Hindlimb muscle (tissue), 1 donor: ENCODE measurements around the gene C19orf85. TPM values are rescaled to one million over a fixed set of nuclear protein-coding genes. Genes with fewer than 3 reads are reported as not detected.
"Not testable (repeated sequence)": the region's sequence is repeated elsewhere in the genome, so short reads cannot be mapped to it uniquely, and the experiment has no call there.

ENCODE experiments used
- DNase-seq: peaks from one replicate; pipeline ENCODE4 v3.0.0-alpha.2; 2013
- polyA plus RNA-seq: library from polyadenylated mRNA; unstranded; fragments of 120-200 nt; gene quantifications from one replicate; pipeline ENCODE4 v1.2.1, GENCODE V29; 2013; ENCODE audit not compliant: insufficient read length

C19orf85 gene
- polyA plus RNA-seq, 1 donor: not detected

- no peak for DNase-seq
Observed at GRCh38 chr19:55440411-55441105, 24.0 kb downstream of the C19orf85 start.

DNA sequence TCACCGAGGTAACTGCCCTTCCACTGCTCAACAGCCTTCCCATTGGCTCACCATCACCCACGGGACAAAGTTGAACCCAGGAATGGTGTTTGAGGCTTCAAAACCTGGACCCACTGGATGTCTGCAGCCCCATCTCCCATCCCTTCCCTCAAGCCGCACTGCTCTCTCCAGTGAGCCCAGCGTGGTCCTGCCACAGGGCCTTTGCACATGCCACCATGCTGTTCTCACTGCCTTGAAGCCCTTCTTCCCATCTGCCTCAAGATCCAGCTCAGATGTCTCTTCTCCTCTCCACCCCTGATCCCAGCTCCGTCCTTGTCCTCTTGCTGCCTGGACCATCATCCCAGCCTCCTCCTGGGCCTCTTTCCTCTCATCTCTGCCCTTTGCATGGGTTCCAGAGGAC lies 25.5 kb downstream of the C19orf85 start:
- no peak for DNase-seq

DNA sequence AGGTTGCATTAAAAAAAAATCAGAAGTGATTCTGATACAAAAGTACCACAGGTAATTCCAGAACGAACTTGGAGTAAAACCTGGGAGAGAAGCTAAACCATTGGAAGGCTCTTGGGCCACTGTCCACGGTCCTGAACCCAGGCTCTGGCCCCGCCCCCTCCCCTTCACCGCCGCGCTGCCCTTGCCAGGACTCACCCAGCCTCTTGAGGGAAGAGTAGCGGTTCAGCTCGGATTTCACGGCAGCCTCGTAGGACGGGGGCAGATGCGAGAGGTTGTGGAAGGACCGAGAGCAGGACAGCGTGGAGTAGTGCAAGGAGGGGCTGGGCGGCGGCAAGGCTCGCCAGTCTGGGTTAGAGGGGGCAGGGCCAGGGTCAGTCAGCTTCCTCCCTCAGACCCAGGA lies 27.1 kb downstream of the C19orf85 start:
- peak; percentile 75 for DNase-seq

DNA sequence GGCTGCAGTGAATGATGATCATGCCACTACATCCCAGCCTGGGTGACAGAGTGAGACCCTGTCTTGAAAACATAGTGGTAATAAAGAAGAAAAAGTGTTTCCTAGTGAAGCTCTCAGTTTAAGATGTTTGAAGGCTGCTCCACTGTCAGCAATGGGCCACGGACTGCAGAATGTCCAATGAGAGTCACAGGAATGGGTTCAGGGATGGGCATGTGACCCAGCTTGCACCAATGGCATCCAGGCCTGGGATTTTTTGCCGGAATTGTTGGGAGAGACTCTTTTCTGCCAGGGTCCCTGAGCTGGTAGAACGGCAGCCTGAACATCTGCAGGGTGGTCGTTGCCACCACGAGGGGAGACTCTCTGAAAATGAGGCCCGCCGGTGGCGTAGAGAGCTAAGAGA lies 27.7 kb downstream of the C19orf85 start:
- DNase-seq: no peak

GRCh38 chr19:55435020-55435419 lies 29.5 kb downstream of the C19orf85 start:
- DNase-seq: no peak

DNA sequence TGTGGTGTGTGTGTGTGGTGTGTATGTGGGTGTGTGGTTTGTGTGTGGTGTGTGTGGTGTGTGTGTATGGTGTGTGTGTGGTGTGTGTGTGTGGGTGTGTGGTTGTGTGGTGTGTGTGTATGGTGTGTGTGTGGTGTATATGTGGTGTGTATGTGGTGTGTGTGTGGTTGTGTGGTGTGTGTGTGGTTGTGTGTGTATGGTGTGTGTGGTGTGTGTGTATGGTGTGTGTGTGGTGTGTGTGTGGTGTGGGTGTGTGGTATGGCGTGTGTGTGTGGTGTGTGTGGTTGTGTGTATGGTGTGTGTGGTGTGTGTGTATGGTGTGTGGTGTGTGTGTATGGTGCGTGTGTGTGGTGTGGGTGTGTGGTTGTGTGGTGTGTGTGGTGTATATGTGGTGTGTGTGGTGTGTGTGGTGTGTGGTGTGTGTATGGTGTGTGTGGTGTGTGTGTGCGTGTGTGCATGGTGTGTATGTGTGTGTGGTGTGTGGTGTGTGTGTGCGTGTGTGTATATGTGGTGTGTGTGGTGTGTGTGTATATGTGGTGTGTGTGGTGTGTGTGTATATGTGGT lies 30.1 kb downstream of the C19orf85 start:
- no peak for DNase-seq

DNA sequence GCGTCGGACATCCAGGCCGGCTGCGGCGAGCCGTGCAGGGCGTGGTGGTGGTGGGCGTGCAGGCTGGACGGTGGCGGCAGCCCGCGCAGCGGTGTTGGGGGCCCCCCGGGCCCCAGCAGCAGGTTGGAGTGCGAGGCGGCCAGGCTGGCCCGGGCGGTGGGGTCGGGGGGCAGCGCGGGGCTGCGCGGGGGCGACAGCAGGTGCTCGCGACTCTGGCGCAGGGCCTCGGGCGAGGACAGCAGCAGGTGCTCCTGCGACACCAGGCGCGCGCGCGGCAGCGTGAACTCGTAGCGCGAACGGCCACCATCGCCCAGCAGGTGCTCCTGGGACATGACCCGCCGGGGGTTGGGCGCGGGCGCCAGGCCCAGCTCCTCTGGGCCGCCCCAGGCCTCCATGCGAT lies 31.3 kb downstream of the C19orf85 start:
- DNase-seq: no peak

- no peak for DNase-seq
Observed at GRCh38 chr19:55432241-55432959, 32.2 kb downstream of the C19orf85 start.

GRCh38 chr19:55431183-55431582 lies 33.4 kb downstream of the C19orf85 start:
- no peak for DNase-seq

- DNase-seq: no peak
Observed at GRCh38 chr19:55426042-55426441, 38.5 kb downstream of the C19orf85 start.

- DNase-seq: no peak
Observed at GRCh38 chr19:55424518-55424917, 40.0 kb downstream of the C19orf85 start.

GRCh38 chr19:55423225-55424005 lies 41.1 kb downstream of the C19orf85 start:
- no peak for DNase-seq

DNA sequence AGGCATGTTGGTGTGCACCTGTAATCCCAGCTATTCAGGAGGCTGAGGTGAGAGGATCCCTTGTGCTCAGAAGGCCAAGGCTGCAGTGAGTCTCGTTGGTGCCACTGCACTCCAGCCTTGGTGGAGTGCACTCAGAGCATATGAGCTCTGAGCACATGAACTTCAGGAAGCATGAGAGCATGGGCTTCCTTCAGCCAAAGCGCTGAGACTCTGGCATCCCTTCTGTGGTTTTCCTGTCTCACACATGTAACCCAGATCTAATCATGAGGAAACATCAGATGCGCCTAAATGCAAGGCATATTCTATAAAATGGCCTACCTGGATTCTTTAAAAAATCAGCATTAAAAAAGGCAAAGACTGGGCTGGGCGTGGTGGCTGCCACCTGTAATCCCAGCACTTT lies 43.3 kb downstream of the C19orf85 start:
- not testable (repeated sequence) for DNase-seq

GRCh38 chr19:55419624-55420236 lies 44.8 kb downstream of the C19orf85 start:
- DNase-seq: no peak

- no peak for DNase-seq
Observed at GRCh38 chr19:55419103-55419502, 45.4 kb downstream of the C19orf85 start.

DNA sequence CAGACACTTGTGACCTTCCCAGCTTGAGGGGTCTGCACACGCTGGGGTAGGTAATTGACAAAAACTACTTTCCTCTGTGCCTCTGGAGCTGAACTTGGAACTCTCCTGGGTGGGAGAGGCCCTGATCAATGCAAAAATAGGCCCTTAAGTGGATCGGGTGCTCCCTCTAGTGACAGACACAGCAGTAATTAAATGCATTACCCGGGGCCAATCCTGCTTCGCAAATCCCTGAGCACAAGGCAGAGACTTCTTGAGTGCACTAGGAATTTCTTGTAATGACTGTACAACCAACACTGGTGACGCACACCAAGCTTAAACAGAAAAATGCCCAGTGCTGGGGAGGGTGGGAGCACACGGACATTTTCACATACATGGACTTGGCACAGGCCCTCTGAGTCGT lies 46.4 kb downstream of the C19orf85 start:
- peak; percentile 71 for DNase-seq

Other genes starting within 250 kb of the C19orf85 start
- gene TMEM86B, start 236.0 kb downstream of the C19orf85 start, polyA plus RNA-seq: 2.6 TPM
- gene PPP6R1, start 205.7 kb downstream of the C19orf85 start, polyA plus RNA-seq: 31.5 TPM
- 30.6 TPM for gene HSPBP1, start 184.6 kb downstream of the C19orf85 start, polyA plus RNA-seq
- 5.8 TPM for gene BRSK1, start 180.8 kb downstream of the C19orf85 start, polyA plus RNA-seq
- 1.3 TPM for gene TMEM150B, start 139.4 kb downstream of the C19orf85 start, polyA plus RNA-seq
- 26.8 TPM for gene KMT5C, start 124.9 kb downstream of the C19orf85 start, polyA plus RNA-seq
- gene COX6B2, start 110.0 kb downstream of the C19orf85 start, polyA plus RNA-seq: 0.65 TPM
- gene GARIN5B, start 101.5 kb downstream of the C19orf85 start, polyA plus RNA-seq: not detected
- gene IL11, start 94.3 kb downstream of the C19orf85 start, polyA plus RNA-seq: 0.25 TPM
- not detected for gene TMEM190, start 87.9 kb downstream of the C19orf85 start, polyA plus RNA-seq
- 0.32 TPM for gene TMEM238, start 80.5 kb downstream of the C19orf85 start, polyA plus RNA-seq
- 1,898 TPM for gene RPL28, start 78.8 kb downstream of the C19orf85 start, polyA plus RNA-seq
- gene UBE2S, start 57.0 kb downstream of the C19orf85 start, polyA plus RNA-seq: 47.2 TPM
- gene SHISA7, start 21.5 kb downstream of the C19orf85 start, polyA plus RNA-seq: 0.18 TPM
- gene ISOC2, start 3.1 kb downstream of the C19orf85 start, polyA plus RNA-seq: 36.1 TPM
- 5.0 TPM for gene ZNF628, start 11.9 kb upstream of the C19orf85 start, polyA plus RNA-seq
- gene NAT14, start 20.4 kb upstream of the C19orf85 start, polyA plus RNA-seq: 29.9 TPM
- gene SSC5D, start 23.7 kb upstream of the C19orf85 start, polyA plus RNA-seq: 13.3 TPM
- gene SBK2, start 72.4 kb upstream of the C19orf85 start, polyA plus RNA-seq: 3.2 TPM
- gene SBK3, start 80.8 kb upstream of the C19orf85 start, polyA plus RNA-seq: 0.15 TPM
- 12.7 TPM for gene ZNF579, start 116.1 kb upstream of the C19orf85 start, polyA plus RNA-seq
- gene FIZ1, start 134.8 kb upstream of the C19orf85 start, polyA plus RNA-seq: 11.3 TPM
- gene ZNF524, start 135.5 kb upstream of the C19orf85 start, polyA plus RNA-seq: 10.9 TPM
- gene ZNF865, start 140.9 kb upstream of the C19orf85 start, polyA plus RNA-seq: 10.0 TPM
- gene ZNF784, start 159.8 kb upstream of the C19orf85 start, polyA plus RNA-seq: 9.3 TPM
- gene ZNF580, start 176.3 kb upstream of the C19orf85 start, polyA plus RNA-seq: 26.0 TPM
- 36.4 TPM for gene ZNF581, start 178.9 kb upstream of the C19orf85 start, polyA plus RNA-seq
- gene CCDC106, start 183.5 kb upstream of the C19orf85 start, polyA plus RNA-seq: 16.1 TPM
- 123 TPM for gene U2AF2, start 190.3 kb upstream of the C19orf85 start, polyA plus RNA-seq
- 103 TPM for gene EPN1, start 210.5 kb upstream of the C19orf85 start, polyA plus RNA-seq